OCI-LY1 (cell line): ENCODE results near the gene TRIM66.

Experiments
- H2AFZ ChIP-seq: fragments of 200-600 bp; sonication (generic), shearing (Covaris generic); 2 replicates; pipeline ENCODE4 v1.6.0; 2014; ENCODE audit warnings: antibody characterized with exemption, mild to moderate bottlenecking, low read length
- H3F3A ChIP-seq: fragments of 200-600 bp; sonication (generic), shearing (Covaris generic); 2 replicates; pipeline ENCODE4 v1.6.0; 2014; ENCODE audit warnings: mild to moderate bottlenecking, antibody characterized with exemption, low read length, moderate library complexity; ENCODE audit not compliant: insufficient read depth
- H3K27ac ChIP-seq: fragments of 200-600 bp; sonication (generic); 2 replicates; pipeline ENCODE4 v1.5.1; 2014; ENCODE audit warnings: low read length, mixed run types, mild to moderate bottlenecking, low read depth; ENCODE audit not compliant: poor library complexity, severe bottlenecking
- H3K27me3 ChIP-seq: fragments of 200-600 bp; sonication (generic); 2 replicates; pipeline ENCODE4 v1.6.0; 2014; ENCODE audit warnings: antibody characterized with exemption, mild to moderate bottlenecking, low read length, moderate library complexity; ENCODE audit not compliant: insufficient read depth
- H3K36me3 ChIP-seq: fragments of 200-600 bp; sonication (generic); 2 replicates; pipeline ENCODE4 v1.6.1; 2014; ENCODE audit warnings: mild to moderate bottlenecking, antibody characterized with exemption, low read length, moderate library complexity, mixed read lengths; ENCODE audit not compliant: insufficient read depth
- H3K4me1 ChIP-seq: fragments of 200-600 bp; sonication (generic); 2 replicates; pipeline ENCODE4 v1.5.1; 2014; ENCODE audit warnings: mild to moderate bottlenecking, low read length, moderate library complexity; ENCODE audit not compliant: insufficient read depth, severe bottlenecking
- H3K4me2 ChIP-seq: fragments of 200-600 bp; sonication (generic), shearing (Covaris generic); 2 replicates; pipeline ENCODE4 v1.6.1; 2014; ENCODE audit warnings: low read length
- H3K4me3 ChIP-seq: fragments of 200-600 bp; sonication (generic); 2 replicates; pipeline ENCODE4 v1.5.1; 2014; ENCODE audit warnings: low read length, low read depth, mild to moderate bottlenecking, mixed read lengths; ENCODE audit not compliant: poor library complexity, severe bottlenecking
- H3K79me2 ChIP-seq: fragments of 200-600 bp; shearing (Covaris generic); 2 replicates; pipeline ENCODE4 v1.6.1; 2016; ENCODE audit warnings: mixed run types, low read length, mixed read lengths; ENCODE audit not compliant: insufficient read depth
- H3K9ac ChIP-seq: fragments of 200-600 bp; sonication (generic), shearing (Covaris generic); 2 replicates; pipeline ENCODE4 v1.6.1; 2014; ENCODE audit warnings: mild to moderate bottlenecking, low read length, mixed read lengths
- H3K9me2 ChIP-seq: fragments of 200-600 bp; sonication (generic), shearing (Covaris generic); 2 replicates; pipeline ENCODE4 v1.6.1; 2014; ENCODE audit warnings: low read depth, mild to moderate bottlenecking, low read length, mixed read lengths
- H3K9me3 ChIP-seq: fragments of 200-600 bp; shearing (Covaris generic); 2 replicates; pipeline ENCODE4 v1.6.1; 2014; ENCODE audit warnings: low read length, mixed read lengths
- H4K20me1 ChIP-seq: fragments of 200-600 bp; sonication (generic), shearing (Covaris generic); 2 replicates; pipeline ENCODE4 v1.6.0; 2016; ENCODE audit warnings: mild to moderate bottlenecking, low read length; ENCODE audit not compliant: insufficient read depth
- CTCF ChIP-seq: fragments of 200-600 bp; sonication (generic), shearing (Covaris generic); IDR thresholded peaks from 2 replicates; pipeline ENCODE4 v1.5.1; 2017; ENCODE audit warnings: mild to moderate bottlenecking, antibody characterized with exemption, low read length, moderate library complexity, mixed read lengths
- EZH2 ChIP-seq: fragments of 200-600 bp; sonication (generic), shearing (Covaris generic); IDR thresholded peaks from 2 replicates; pipeline ENCODE4 v1.8.0; 2017; ENCODE audit warnings: borderline replicate concordance, mixed run types, mild to moderate bottlenecking, antibody characterized with exemption, low read length, moderate library complexity, mixed read lengths

Gene TRIM66

GRCh38 chr11:8612522-8612921, 69.9 kb downstream of the TRIM66 start:
- Histone ChIP-seq H3K27me3 (no peaks in the 10 kb centered on the region), H3K4me2 (no peak overlapping the region), H3K9me3 (no peaks in the 10 kb centered on the region)

GRCh38 chr11:8610532-8611116, 71.8 kb downstream of the TRIM66 start:
- H3K9ac ChIP-seq, result no peak overlapping the region
- no peak overlapping the region for H3K27ac ChIP-seq
- H2AFZ ChIP-seq, result no peak overlapping the region
- H3K9me3 ChIP-seq, result no peaks in the 10 kb centered on the region
- no peaks in the 10 kb centered on the region for H3K79me2 ChIP-seq
- TF ChIP-seq EZH2 (no peak), CTCF (no peak)
- H3K4me2 ChIP-seq, result no peak overlapping the region
- H3K36me3 ChIP-seq, result no peaks in the 10 kb centered on the region
- H3K4me1 ChIP-seq, result no peaks in the 10 kb centered on the region
- no peaks in the 10 kb centered on the region for H3K9me2 ChIP-seq
- H3F3A ChIP-seq, result no peaks in the 10 kb centered on the region
- H4K20me1 ChIP-seq, result no peaks in the 10 kb centered on the region
- H3K4me3 ChIP-seq, result no peak overlapping the region
- no peaks in the 10 kb centered on the region for H3K27me3 ChIP-seq

More at GRCh38 chr11:8612522-8612921, 69.9 kb downstream of the TRIM66 start:
- no peaks in the 10 kb centered on the region for H3K9me2 ChIP-seq
- no peak overlapping the region for H2AFZ ChIP-seq
- H4K20me1 ChIP-seq, result no peaks in the 10 kb centered on the region
- H3K9ac ChIP-seq, result no peak overlapping the region
- H3F3A ChIP-seq, result no peaks in the 10 kb centered on the region
- no peaks in the 10 kb centered on the region for H3K4me1 ChIP-seq
- TF ChIP-seq CTCF, result no peak
- TF ChIP-seq EZH2, result no peak
- peaks cover 9% of the 10 kb centered on the region for H3K36me3 ChIP-seq
- H3K27ac ChIP-seq, result no peak overlapping the region
- no peak overlapping the region for H3K4me3 ChIP-seq
- no peaks in the 10 kb centered on the region for H3K79me2 ChIP-seq

- Histone ChIP-seq H3K4me1 (no peaks in the 10 kb centered on the region), H2AFZ (no peak overlapping the region), H3K79me2 (no peaks in the 10 kb centered on the region), H3F3A (no peaks in the 10 kb centered on the region), H3K36me3 (no peaks in the 10 kb centered on the region), H3K27me3 (no peaks in the 10 kb centered on the region), H4K20me1 (no peaks in the 10 kb centered on the region), H3K4me2 (no peak overlapping the region), H3K9me3 (no peaks in the 10 kb centered on the region), H3K27ac (no peak overlapping the region), H3K9ac (no peak overlapping the region), H3K9me2 (no peaks in the 10 kb centered on the region), H3K4me3 (no peak overlapping the region)
- no peak for TF ChIP-seq CTCF
- TF ChIP-seq EZH2, result no peak
Observed at GRCh38 chr11:8608652-8609051, 73.8 kb downstream of the TRIM66 start.
